Uterus (tissue), 2 donors: ENCODE data around the gene DOCK3.

Experiments used
- CTCF ChIP-seq, 4 experiments: fragments of 200-600 bp in 2 of 4; fragments of 450-650 bp in 2 of 4; sonication (generic) in 2 of 4; IDR thresholded peaks; one replicate each; pipeline ENCODE4 v1.5.1; 2016 to 2019; ENCODE audit warnings: antibody characterized with exemption in 4 of 4, mild to moderate bottlenecking in 2 of 4, moderate library complexity in 1 of 4
- POLR2A ChIP-seq, 2 donors: fragments of 450-650 bp; IDR thresholded peaks; one replicate each; pipeline ENCODE4 v1.6.1; 2016; ENCODE audit warnings: antibody characterized with exemption in 2 of 2, mild to moderate bottlenecking in 1 of 2, moderate library complexity in 1 of 2

GRCh38 chr3:50983887-50984286 lies 309.2 kb downstream of the DOCK3 start:
- no peak for TF ChIP-seq CTCF (IDR thresholded peaks at IDR 0.05)
- TF ChIP-seq POLR2A (IDR thresholded peaks at IDR 0.05): no peak
